Left kidney (tissue), 2 donors: Measurements from ENCODE around the gene TMUB1. TPM values are rescaled to one million over a fixed set of nuclear protein-coding genes. Genes with fewer than 3 reads are reported as not detected.

ENCODE experiments used
- DNase-seq: peaks from one replicate; pipeline ENCODE4 v3.0.0-alpha.2; 2013
- polyA plus RNA-seq: library from polyadenylated mRNA; unstranded; fragments of 120-200 nt; gene quantifications from one replicate; pipeline ENCODE4 v1.2.1, GENCODE V29; 2013; ENCODE audit not compliant: insufficient read length

The TMUB1 gene
- polyA plus RNA-seq, 1 donor = 19.7 TPM

DNA sequence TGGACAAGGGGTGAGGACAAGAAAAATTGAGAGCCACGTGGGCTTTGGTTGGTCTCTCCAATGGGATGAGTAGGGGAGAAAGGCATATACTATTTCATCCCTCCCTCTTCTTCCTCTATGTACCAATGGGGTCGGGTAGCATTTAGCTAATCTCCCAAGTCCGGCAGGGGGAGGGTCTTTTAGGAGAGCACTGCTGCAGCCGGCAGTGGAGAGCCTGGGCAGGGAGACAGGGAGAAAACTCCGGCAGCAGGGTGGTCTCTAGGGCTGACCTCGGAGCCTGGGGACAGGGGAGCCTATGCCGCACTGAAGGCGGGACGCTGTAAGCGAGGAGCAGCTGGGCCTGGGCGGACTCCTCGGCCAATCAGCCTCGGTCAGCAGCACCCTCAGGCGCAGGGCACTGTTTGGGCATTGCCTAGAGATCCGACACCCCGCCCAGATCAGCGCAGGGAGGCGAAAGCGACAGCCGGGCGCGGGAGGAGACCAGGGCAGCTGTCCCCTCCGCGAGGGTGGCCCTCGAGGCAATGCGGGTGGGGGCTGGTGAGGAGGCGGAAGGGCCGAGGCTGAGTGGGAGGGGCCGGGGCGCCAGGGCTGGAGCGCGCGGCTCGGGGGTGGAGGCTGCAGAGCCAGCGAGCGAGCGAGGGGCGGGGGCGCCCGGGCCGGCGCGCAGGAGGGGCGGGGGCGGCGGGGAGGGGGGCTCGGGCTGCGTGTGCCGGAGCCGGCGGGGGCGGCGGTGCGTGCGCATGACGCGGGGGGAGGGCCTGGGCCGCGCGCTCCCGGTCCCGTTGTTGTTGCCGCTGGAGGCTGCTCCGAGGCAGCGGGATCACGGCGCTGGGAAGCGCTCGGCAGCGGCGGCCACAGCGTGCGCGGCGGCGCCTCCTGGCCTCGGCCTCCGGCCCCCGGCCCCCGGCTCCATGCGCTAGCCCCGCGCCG is 2.7 kb upstream of the TMUB1 start, which contains the start of gene AGAP3:
TSS of gene AGAP3 (plus strand) at position 785 of the 930 bp plus-strand sequence. CDS start 267 bp downstream, outside the sequence.
- peak; percentile 84 for DNase-seq

DNA sequence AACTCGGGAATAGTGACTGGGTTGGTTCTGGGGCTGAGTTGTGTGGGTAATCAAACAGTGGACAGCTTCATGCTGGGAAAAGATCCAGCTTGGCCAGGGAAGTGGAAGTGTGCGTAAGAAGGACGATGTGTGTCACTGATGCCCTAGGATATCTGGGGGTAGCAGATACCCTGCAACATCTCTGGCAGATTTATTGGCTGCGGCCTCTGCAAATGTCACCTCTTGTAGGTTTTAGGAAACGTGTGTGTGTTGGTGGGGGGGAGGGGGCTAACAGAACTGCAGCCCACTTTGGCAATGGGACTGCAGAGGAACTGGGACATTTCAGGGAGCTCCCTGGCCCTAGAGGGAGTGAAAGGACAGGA is 2.0 kb upstream of the TMUB1 start:
- DNase-seq = no peak

DNA sequence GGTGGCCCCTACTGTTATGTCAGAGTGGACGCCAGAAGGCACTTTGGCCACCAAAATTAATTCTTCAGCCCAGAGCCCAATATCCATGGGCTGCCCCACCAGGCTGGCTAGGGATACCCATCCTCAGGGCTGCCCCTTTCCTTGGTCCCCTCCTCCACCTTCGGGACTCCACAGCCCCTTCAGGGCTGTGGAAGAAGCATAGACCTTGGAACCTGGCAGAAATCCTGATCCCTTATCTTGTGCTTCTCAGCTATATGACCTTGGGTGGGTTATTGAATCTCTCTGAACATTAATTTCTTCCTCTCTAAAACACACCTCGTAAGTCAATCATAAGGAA is 499 bp upstream of the TMUB1 start:
- DNase-seq = no peak

DNA sequence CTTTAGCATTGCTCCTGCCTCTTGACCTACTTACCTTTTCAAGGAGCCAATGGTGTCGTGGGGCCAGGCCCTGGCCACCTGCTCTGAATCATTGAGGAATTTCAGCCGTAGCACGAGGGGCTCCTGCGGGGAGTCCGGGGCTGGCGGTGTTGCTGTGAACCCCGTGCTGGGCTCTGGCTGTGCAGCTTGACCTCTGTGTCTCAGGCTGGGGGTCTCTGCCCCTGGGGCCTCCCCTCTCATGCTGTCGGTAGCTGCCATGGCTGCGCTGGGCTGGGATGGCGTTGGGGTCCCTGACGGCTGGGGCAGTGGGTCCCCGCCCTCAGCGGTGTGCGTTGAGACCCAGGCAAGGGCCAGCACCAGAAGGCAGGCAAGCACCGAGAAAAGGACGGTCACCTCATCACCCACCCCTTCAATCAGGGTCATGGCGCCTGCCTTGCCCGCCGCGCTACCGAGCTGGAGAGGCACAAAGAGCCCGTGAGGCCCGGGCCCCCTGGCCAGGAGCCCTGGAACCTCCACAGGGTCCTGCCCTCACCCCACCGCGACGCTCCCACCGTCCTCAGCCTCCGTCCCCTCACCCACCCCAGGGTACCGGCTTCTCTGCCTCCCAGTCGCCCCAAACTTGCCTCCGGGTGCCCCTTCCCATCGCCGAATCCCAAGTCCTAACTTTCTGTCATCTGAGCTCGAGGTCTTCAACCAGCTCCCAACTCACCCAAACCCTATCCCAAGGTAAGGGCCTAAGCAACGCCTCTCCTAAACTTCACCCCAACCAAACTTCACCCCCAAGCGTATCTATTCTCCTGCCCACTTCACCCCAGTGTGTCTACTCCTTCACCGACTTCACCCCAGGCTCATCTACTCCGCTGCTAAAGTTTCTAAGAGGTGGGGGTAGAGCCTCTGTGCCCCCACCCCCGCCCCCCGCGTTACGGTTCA is 887 bp downstream of the TMUB1 start:
- no peak for DNase-seq

DNA sequence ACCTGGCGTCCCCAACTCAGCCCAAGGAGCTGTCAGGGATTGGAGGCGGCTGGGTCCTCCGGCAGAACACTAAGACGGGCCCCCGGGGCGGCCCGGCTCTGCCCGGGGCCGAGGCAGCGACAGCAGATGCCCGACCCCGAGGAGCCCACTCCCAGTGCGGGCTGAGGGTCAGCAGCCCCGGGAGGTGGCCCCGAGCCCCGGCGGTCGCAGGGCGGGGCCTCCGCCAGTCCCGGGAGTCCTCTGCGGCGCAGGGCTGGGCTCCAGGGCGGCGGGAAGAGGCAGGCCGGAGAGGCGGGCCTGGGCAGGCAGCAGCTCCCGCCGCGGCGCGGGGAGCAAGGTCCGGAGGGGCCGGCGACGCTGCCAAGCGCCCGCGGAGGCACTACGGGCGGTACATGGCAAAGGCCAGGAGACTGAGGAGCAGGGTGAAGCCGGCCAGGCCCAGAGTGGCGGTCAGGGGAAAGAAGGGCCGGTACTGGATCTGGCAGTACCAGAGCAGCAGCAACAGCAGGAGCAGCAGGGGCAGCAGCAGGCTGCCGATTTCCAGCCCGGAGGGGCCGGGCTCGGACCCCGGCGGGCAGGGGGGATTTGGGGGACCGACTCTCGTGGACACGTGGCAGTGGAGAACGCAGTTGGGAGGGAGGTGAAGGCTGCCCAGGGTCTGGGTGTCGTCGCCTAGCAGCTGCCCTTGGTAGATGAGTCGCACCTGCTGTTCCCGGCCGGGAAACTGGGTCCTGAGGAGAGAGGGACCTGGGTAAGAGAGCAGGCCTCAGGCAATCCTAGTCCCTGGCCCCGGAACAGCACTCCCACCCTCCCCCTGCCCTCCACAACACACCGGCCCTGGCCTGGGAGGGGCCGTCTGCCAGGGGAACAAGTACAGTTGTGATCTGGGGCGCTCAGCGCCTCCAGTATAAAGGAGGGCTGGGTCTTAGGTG is 1.9 kb downstream of the TMUB1 start:
- no peak for DNase-seq

DNA sequence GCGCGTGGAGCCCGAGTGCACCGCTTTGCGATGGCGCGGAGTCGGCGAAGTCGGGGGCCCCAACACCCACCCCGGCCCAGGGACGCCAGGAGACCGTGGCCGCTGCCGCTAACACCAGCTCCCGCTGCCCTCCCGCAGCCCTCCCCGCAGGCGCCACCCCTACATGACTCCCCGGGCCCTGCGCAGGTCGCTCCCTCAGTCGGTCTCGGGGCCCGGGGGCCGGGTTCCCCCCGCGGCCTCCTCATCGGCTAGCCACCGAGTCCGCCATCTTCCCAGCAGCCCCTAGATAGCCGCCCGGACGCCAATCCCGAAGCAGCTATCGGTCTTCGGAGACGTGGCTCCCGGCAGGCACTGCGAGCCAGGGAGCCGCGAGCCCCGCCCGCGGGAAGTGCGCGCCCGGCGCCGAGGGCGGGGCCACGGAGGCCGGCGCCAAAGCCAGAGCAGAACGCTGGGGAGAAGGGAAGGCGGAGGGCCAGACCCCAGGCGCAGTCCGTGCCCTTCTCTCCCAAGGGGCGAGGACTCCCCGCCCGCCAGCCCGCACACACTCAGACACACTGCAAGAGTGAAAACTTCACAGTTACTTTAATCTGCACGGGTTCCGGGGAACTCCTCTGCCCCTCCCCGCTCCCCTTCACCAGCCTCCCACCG is 2.6 kb downstream of the TMUB1 start, which contains the start of gene FASTK:
TSS of gene FASTK (minus strand) at position 288 of the 648 bp plus-strand sequence. CDS start at position 245, 43 bp downstream.
- peak; percentile 90 for DNase-seq

DNA sequence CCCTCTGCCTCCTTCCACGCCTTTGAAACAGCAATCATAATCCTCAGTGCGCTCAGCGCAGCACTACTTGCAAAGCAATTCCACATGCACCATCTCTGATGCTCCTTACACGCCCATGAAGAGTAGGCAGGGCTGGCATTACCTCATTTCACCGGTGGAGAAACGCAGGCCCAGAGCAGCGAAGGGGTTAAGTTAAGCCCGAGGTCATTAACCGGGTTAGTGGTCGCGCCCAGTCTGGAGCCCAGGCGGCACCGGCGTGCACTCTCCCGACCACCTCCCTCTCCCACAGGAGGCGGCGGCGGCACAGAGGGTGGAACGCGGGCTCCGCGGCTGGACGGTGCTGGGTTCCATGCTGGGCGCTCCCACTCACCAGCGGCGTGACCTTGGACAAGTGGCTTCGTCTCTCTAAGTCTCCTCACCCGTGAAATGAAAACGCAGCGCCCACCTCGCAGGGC is 3.2 kb downstream of the TMUB1 start:
- no peak for DNase-seq

DNA sequence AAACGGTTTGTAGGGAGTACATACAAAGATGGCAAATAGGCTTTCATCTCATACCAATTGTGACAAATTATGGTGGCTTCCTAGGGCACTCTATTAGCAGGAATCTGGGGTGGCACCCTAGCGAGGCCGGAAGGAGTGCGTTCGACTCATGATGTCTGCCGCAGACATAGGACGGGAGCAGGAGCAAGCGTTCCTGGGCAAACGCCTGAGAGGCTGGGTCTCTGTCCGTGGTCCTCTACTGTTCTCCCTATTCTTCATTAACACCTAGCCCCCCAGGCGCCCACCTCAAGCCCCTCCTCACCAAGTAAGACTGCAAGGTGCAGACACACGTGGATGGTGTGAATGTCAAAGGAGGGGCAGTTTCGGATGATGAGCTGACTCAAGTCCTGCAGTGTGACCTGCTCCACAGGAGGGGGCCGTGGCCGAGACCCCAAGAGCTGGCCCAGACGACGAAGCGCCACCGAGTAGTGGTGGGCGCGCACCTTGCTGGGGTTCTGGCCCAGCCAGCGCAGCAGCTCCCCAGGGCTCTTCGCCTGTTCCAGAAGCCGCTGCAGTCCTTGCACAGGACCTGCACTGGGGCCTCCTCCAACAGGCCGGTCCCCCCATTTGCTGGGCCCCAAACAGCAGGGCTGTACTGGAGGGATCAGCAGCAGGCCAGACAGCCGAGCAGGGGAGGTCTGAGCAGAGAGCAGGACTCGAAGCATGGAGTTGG is 3.9 kb downstream of the TMUB1 start:
- DNase-seq = no peak

DNA sequence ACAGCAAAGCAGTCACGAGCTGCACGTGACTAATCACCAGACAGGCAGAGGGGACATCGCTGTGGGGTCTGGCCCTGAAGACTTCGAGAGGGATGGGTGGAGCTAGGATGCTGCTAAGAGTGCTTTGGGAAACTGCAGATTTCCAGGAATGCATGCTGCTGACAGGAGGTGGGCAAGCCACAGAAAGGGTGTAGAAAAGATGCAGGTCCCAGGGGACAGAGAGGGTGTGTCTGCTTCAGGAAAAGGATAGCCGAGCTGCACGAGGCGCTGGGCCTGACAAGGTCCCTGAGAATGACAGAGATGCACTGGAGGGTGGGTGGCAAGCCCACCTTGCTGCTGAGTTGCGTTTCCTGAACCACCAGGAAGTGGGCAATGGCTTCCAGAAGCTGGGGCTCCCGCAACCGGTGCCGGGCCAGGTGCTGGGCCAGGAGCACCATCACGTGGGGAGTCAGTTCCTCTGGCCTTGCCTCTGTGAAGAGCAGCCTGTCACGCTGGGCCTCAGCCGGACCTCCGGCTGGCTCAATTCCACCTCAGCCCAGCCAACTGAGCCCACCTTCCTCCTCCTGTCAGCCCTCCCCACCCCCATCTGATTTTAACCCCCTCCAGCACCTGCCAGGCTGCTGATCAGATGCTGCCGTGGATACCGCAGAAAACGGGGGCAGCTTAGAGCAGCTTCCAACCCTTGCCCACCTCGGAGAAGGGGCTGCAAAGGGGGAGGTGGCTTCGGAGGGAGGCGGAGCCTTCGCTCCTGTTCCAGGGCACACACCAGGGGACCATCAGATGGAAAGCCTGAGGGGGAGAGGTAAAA is 4.9 kb downstream of the TMUB1 start:
- no peak for DNase-seq

DNA sequence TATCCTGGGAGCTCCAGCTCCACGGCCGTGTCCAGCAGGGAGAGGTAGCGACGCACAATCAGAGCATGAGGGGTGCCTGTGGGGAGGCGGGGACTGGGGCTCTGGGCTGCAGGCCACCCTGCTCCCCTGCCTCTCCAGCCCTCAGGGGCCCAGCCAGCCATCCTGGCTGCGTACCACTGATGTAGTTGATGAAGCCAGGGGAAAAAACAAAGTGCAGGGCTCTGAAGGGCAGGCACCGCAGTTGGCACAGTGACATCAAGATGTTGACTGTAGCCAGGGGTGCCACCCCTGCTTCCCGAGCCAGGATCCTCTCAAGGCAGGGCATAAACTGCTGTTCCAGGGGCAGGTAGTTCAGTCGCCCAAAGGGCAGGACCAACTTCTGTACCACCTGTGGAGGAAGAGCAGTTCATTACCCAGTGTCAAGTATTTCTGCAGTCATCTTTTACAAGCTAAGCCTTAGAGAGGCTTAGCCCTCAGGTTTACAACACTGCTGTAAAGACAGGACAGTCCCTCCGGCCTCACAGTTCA is 5.5 kb downstream of the TMUB1 start:
- DNase-seq = no peak

DNA sequence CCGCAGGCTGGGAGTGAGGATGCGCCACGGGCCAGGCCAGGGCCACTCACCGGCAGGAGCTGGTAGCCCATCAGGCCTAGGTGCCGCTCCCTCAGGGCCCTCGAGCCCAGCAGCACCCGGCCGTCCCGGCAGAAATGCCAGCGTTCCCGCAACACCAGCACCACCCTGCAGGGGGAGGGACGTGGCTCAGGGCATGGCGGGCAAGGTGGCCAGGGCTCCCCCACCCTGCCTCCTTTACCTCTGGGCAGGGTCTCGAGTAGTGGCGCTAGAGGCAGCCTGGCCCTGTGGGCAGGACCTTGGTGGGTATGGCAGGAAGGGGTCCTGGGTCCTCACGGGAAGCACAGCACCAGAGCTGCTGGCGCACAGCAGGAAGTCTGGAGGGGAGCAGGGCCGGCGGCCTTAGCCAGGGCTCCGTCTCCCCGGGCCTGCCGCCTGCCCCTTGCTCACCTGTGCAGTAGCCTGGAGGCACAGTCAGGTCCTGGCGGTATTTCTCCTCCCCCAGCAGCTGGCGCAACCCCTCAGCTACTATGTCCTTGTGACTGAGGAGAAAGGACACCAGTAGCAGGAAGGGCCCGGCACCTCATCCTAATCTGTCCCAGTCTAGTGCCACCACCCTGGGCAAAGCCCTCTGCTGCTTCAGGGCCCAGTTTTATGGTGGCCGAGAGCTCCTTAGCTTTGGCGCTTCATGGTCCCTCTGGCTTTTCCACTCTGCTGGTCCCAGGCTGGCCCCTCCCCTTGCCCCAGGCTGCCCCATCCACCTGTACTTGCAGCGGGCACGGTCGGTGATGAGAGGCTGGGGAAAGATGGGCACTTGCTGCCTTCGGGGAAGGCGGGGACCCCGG is 6.2 kb downstream of the TMUB1 start:
- no peak for DNase-seq

DNA sequence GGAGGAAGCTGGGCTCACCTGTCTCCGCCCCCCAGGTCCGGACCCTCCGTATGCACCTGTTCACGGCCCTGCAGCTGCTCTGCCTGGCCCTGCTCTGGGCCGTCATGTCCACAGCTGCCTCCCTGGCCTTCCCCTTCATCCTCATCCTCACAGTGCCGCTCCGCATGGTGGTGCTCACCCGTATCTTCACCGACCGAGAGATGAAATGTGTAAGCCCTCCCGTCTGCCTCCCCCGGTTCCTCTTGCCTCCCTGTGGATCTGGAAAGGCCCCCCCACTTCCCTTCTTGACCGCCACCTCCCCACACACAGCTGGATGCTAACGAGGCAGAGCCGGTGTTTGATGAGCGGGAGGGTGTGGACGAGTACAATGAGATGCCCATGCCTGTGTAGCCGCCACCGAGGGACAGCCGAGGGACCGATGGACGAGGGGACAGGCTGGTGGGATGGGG is 7.3 kb downstream of the TMUB1 start:
- no peak for DNase-seq

DNA sequence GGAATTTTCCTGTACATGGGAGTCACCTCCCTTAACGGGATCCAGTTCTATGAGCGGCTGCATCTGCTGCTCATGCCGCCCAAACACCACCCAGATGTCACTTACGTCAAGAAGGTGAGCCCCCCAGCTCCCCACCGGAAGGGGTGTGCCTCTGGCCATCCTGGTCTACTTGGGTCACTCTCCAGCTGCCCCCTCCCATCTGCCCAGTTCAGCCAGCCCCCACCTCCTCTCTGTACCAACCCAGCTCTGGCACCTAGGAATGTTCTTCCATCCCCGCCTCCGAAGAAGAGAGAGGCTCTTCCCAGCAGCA is 7.7 kb downstream of the TMUB1 start:
- no peak for DNase-seq

DNA sequence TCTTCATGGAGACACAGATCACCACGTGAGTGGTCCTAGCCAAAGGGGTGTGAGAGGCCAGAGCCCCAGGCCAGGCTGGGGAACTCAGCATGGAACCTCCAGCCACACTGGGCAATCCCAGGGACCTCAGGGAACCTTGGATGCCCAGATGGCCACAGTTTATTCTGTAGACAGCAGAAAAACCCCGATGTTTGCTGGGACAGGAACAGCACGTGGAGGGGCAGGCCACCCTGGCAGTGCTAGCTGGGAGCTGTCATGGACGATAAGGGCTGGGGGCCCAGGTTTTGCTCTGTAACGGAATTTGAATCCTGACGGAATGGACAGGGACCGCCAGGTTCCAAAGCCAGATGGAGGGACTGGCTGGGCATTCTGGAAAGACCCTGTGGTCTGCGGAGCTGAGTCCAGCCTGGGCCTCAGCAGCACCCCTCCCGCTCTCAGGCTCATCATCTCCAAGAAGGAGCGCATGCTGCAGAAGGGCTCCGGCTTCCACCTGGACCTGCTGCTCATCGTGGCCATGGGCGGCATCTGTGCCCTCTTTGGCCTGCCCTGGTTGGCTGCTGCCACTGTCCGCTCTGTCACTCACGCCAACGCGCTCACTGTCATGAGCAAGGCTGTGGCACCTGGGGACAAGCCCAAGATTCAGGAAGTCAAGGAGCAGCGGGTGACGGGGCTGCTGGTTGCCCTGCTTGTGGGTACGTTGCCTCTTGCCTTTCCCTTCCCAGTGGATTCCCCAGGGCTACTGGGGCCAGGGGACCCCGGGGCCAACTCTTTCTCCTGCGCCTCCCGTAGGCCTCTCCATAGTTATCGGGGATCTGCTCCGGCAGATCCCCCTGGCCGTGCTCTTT is 8.3 kb downstream of the TMUB1 start:
- no peak for DNase-seq

DNA sequence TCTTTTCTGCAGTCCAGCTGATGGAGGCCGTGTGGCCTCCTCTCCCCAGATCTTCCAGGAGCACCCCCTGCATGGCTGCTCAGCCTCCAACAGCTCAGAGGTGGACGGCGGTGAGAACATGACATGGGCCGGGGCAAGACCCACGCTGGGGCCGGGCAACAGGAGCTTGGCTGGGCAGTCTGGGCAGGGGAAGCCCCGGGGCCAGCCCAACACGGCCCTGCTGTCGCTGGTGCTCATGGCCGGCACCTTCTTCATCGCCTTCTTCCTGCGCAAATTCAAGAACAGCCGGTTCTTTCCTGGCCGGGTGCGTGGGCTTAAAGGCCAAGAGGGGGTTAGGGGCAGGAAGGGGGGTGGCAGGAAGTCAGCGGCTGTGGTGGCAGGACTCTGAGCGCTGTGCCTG is 9.3 kb downstream of the TMUB1 start:
- DNase-seq = no peak

DNA sequence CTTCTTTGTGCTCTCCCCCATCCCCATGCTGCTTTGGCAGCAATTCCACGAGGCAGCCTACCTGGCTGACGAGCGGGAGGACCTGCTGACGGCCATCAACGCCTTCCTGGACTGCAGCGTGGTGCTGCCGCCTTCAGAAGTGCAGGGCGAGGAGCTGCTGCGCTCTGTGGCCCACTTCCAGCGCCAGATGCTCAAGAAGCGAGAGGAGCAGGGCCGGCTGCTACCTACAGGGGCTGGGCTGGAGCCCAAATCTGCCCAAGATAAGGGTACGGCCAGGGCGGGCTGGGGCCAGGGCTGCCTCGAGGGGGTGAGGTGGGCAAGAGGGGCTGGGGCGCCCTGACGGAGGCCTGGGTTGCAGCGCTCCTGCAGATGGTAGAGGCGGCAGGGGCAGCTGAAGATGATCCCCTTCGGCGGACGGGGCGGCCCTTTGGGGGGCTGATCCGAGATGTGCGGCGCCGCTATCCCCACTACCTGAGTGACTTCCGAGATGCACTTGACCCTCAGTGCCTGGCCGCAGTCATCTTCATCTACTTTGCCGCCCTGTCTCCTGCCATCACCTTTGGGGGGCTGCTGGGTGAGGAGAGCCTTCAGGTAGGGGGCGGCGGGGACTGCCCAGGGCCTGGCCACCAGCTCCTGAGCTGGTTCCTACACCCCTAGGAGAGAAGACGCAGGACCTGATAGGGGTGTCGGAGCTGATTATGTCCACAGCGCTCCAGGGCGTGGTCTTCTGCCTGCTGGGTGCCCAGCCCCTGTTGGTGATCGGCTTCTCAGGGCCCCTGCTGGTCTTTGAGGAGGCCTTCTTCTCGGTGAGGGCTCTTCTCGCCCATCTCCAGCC is 12.0 kb downstream of the TMUB1 start:
- no peak for DNase-seq

DNA sequence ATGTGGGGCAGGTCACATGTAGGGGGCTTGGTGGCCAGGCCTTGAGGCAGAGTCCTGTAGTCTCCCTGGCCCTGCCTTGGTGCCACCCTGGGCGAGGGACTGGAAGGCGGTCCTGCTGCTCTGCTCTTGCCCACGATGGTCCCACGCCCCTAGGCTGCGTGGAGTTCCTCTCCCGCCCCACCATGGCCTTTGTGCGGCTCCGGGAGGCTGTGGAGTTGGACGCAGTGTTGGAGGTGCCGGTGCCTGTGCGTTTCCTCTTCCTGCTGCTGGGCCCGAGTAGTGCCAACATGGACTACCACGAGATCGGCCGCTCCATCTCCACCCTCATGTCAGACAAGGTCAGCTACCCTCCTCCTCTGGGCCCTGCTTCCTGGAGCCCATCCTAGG is 12.7 kb downstream of the TMUB1 start:
- DNase-seq = no peak
